ENCODE results near the gene DENND1B. TPM values are rescaled to one million over a fixed set of nuclear protein-coding genes. Genes with fewer than 3 reads are reported as not detected.

DENND1B gene
- polyA plus RNA-seq, 1 of the 3 experiments (the other 2 are of a cell fraction) = 1.4 TPM

DNA sequence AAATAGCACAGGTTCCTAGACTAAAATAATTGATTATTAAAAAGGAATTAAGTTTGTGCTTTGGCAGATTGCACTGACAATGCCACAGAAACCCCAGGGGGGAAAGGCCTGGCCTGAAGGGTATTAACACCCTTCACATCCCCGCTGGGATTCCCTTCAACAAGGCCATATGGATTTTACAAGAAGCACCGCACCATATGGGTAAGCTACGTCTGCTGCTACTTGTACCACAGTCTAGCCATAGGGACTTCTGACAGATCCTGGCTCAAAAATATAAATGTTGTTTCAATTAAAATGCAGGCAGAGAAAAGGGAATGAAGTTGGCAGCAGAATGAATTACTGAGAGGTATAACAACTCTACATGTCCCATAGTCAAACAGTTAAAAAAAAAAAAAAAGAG, 101.0 kb downstream of the DENND1B start:
- no peak overlapping the region for H3K4me2 ChIP-seq
- TF ChIP-seq TCF12 (IDR thresholded peaks at IDR 0.05) = 0 out of 2 replicates have a peak, but pooled peaks have one; percentile 11
- TF ChIP-seq TAF1 (IDR thresholded peaks at IDR 0.05; ENCODE audit: borderline replicate concordance, low read depth, low read length) = no peak
- H3K36me3 ChIP-seq (replicated peaks in 1 of 2; ENCODE audit: control insufficient read depth in 1 of 2, insufficient read depth in 2 of 2, low read length in 1 of 2) = no peaks in the 10 kb centered on the region
- no peaks in the 10 kb centered on the region for H3K27me3 ChIP-seq (ENCODE audit: insufficient read depth)
- 79% methylated on average over 3 of the region's 3 CpGs for WGBS (ENCODE audit: low lambda C conversion rate)
- ChIA-PET CTCF (no interaction called here), POLR2A (no interaction called here)
- H4K20me1 ChIP-seq (ENCODE audit: insufficient read depth) = no peaks in the 10 kb centered on the region
- H2AFZ ChIP-seq (ENCODE audit: low read depth) = no peak overlapping the region
- H3K4me1 ChIP-seq (ENCODE audit: control insufficient read depth in 1 of 2, insufficient read depth in 2 of 2, low read depth in 1 of 2, low read length in 1 of 2) = peaks cover 4 to 6% of the 10 kb centered on the region in 2 experiments; a peak in 3 of 4 replicates
- H3K9me2 ChIP-seq = no peaks in the 10 kb centered on the region
- DNase-seq = no peak
- H3K27ac ChIP-seq (ENCODE audit: low read depth in 2 of 2, low read length in 1 of 2) = no peak overlapping the region
- H3K79me2 ChIP-seq (ENCODE audit: insufficient read depth) = no peaks in the 10 kb centered on the region
- no peaks in the 10 kb centered on the region for H3K9me3 ChIP-seq
- no peak overlapping the region for H3K9ac ChIP-seq
- H3F3A ChIP-seq (replicated peaks; ENCODE audit: insufficient read depth) = no peaks in the 10 kb centered on the region
- no peak overlapping the region for H3K4me3 ChIP-seq (ENCODE audit: low read depth in 2 of 2, low read length in 1 of 2)

DNA sequence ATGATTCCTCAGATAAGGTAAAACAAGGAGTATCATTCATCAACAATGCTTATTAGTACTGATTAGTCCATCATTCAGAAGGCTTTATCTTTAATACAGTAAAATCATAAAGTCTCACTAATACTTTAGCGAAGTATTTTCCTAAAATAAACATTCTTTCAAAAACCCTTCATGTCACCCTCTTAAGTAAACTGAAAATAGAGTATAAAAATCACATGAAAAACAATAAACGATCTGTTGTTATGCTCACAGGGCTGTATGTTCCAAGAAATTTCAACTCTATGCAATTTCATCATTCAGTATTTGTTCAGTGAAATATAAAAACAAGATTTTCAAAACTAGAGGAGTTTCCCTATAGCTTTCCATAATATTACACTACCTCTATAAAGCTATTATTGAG, 102.0 kb downstream of the DENND1B start:
- CTCF ChIA-PET = no interaction called here
- H3K4me1 ChIP-seq (ENCODE audit: control insufficient read depth in 1 of 2, insufficient read depth in 2 of 2, low read depth in 1 of 2, low read length in 1 of 2) = peaks cover 4 to 6% of the 10 kb centered on the region in 2 experiments; a peak in 3 of 4 replicates
- no peak overlapping the region for H3K27ac ChIP-seq (ENCODE audit: low read depth in 2 of 2, low read length in 1 of 2)
- WGBS (ENCODE audit: low lambda C conversion rate) = 89% methylated on average over 2 of the region's 2 CpGs
- H3K36me3 ChIP-seq (replicated peaks in 1 of 2; ENCODE audit: control insufficient read depth in 1 of 2, insufficient read depth in 2 of 2, low read length in 1 of 2) = no peaks in the 10 kb centered on the region
- H3K9me2 ChIP-seq = no peaks in the 10 kb centered on the region
- H3K4me2 ChIP-seq = no peak overlapping the region
- H4K20me1 ChIP-seq (ENCODE audit: insufficient read depth) = no peaks in the 10 kb centered on the region
- H3K79me2 ChIP-seq (ENCODE audit: insufficient read depth) = no peaks in the 10 kb centered on the region
- H3K4me3 ChIP-seq (ENCODE audit: low read depth in 2 of 2, low read length in 1 of 2) = no peak overlapping the region
- H2AFZ ChIP-seq (ENCODE audit: low read depth) = no peak overlapping the region
- no peaks in the 10 kb centered on the region for H3F3A ChIP-seq (replicated peaks; ENCODE audit: insufficient read depth)
- no peak for DNase-seq
- H3K27me3 ChIP-seq (ENCODE audit: insufficient read depth) = no peaks in the 10 kb centered on the region
- TF ChIP-seq JUND (IDR thresholded peaks at IDR 0.05) = no peak
- no peak for TF ChIP-seq TAF1 (IDR thresholded peaks at IDR 0.05; ENCODE audit: borderline replicate concordance, low read depth, low read length)
- TF ChIP-seq, protein P1, sequence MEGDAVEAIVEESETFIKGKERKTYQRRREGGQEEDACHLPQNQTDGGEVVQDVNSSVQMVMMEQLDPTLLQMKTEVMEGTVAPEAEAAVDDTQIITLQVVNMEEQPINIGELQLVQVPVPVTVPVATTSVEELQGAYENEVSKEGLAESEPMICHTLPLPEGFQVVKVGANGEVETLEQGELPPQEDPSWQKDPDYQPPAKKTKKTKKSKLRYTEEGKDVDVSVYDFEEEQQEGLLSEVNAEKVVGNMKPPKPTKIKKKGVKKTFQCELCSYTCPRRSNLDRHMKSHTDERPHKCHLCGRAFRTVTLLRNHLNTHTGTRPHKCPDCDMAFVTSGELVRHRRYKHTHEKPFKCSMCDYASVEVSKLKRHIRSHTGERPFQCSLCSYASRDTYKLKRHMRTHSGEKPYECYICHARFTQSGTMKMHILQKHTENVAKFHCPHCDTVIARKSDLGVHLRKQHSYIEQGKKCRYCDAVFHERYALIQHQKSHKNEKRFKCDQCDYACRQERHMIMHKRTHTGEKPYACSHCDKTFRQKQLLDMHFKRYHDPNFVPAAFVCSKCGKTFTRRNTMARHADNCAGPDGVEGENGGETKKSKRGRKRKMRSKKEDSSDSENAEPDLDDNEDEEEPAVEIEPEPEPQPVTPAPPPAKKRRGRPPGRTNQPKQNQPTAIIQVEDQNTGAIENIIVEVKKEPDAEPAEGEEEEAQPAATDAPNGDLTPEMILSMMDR (IDR thresholded peaks at IDR 0.05) = no peak
- TF ChIP-seq MXI1 (IDR thresholded peaks at IDR 0.05; ENCODE audit: low read depth, low read length) = no peak
- TF ChIP-seq GABPA (IDR thresholded peaks at IDR 0.05; ENCODE audit: low read depth) = no peak
- TF ChIP-seq, protein P2, sequence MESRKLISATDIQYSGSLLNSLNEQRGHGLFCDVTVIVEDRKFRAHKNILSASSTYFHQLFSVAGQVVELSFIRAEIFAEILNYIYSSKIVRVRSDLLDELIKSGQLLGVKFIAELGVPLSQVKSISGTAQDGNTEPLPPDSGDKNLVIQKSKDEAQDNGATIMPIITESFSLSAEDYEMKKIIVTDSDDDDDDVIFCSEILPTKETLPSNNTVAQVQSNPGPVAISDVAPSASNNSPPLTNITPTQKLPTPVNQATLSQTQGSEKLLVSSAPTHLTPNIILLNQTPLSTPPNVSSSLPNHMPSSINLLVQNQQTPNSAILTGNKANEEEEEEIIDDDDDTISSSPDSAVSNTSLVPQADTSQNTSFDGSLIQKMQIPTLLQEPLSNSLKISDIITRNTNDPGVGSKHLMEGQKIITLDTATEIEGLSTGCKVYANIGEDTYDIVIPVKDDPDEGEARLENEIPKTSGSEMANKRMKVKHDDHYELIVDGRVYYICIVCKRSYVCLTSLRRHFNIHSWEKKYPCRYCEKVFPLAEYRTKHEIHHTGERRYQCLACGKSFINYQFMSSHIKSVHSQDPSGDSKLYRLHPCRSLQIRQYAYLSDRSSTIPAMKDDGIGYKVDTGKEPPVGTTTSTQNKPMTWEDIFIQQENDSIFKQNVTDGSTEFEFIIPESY (IDR thresholded peaks at IDR 0.05; ENCODE audit: borderline replicate concordance, low read depth) = no peak
- no peak for TF ChIP-seq NRF1 (IDR thresholded peaks at IDR 0.05; ENCODE audit: low read depth, low read length)
- TF ChIP-seq, protein P3, sequence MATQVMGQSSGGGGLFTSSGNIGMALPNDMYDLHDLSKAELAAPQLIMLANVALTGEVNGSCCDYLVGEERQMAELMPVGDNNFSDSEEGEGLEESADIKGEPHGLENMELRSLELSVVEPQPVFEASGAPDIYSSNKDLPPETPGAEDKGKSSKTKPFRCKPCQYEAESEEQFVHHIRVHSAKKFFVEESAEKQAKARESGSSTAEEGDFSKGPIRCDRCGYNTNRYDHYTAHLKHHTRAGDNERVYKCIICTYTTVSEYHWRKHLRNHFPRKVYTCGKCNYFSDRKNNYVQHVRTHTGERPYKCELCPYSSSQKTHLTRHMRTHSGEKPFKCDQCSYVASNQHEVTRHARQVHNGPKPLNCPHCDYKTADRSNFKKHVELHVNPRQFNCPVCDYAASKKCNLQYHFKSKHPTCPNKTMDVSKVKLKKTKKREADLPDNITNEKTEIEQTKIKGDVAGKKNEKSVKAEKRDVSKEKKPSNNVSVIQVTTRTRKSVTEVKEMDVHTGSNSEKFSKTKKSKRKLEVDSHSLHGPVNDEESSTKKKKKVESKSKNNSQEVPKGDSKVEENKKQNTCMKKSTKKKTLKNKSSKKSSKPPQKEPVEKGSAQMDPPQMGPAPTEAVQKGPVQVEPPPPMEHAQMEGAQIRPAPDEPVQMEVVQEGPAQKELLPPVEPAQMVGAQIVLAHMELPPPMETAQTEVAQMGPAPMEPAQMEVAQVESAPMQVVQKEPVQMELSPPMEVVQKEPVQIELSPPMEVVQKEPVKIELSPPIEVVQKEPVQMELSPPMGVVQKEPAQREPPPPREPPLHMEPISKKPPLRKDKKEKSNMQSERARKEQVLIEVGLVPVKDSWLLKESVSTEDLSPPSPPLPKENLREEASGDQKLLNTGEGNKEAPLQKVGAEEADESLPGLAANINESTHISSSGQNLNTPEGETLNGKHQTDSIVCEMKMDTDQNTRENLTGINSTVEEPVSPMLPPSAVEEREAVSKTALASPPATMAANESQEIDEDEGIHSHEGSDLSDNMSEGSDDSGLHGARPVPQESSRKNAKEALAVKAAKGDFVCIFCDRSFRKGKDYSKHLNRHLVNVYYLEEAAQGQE (IDR thresholded peaks at IDR 0.05; ENCODE audit: low read depth, low read length) = no peak
- TF ChIP-seq SIN3A (IDR thresholded peaks at IDR 0.05; ENCODE audit: borderline replicate concordance, low read depth, low read length) = no peak
- TF ChIP-seq, protein P4, sequence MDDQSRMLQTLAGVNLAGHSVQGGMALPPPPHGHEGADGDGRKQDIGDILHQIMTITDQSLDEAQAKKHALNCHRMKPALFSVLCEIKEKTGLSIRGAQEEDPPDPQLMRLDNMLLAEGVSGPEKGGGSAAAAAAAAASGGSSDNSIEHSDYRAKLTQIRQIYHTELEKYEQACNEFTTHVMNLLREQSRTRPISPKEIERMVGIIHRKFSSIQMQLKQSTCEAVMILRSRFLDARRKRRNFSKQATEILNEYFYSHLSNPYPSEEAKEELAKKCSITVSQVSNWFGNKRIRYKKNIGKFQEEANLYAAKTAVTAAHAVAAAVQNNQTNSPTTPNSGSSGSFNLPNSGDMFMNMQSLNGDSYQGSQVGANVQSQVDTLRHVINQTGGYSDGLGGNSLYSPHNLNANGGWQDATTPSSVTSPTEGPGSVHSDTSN (IDR thresholded peaks at IDR 0.05) = no peak
- no peak for TF ChIP-seq TCF12 (IDR thresholded peaks at IDR 0.05)
- POLR2A ChIA-PET = no interaction called here
- no peaks in the 10 kb centered on the region for H3K9me3 ChIP-seq
- H3K9ac ChIP-seq = no peak overlapping the region
